NB4 (cell line): ENCODE results near the gene ACVR1.

Source experiments
- POLR2A ChIP-seq: IDR thresholded peaks from 2 replicates; pipeline ENCODE4 v1.6.1; 2011; ENCODE audit warnings: mild to moderate bottlenecking; ENCODE audit not compliant: insufficient read length; ENCODE audit errors: extremely low read depth
- TF ChIP-seq, protein P1 (sequence below): IDR thresholded peaks from one replicate; pipeline ENCODE4 v1.5.1; 2012; ENCODE audit warnings: low read depth, low read length

DNA sequence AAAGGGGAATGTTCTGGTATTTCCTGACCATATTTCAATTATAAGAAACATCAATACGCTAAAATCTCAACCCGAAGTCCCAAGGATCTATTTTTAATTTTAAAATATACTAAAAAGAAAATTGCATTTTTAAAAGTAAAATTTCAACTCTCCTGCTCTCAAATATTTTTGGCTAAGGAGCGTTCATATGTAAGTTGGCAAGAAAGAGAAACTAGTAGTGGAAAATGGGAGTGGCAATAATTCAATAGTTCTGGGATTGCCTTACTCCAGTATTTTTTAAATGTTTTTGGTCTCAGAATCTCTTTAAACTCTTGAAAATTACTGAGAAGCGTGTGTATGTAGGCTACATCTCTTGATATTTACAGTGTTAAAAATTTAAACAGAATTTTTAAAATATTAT is 72.7 kb downstream of the ACVR1 start:
- TF ChIP-seq, protein P1, sequence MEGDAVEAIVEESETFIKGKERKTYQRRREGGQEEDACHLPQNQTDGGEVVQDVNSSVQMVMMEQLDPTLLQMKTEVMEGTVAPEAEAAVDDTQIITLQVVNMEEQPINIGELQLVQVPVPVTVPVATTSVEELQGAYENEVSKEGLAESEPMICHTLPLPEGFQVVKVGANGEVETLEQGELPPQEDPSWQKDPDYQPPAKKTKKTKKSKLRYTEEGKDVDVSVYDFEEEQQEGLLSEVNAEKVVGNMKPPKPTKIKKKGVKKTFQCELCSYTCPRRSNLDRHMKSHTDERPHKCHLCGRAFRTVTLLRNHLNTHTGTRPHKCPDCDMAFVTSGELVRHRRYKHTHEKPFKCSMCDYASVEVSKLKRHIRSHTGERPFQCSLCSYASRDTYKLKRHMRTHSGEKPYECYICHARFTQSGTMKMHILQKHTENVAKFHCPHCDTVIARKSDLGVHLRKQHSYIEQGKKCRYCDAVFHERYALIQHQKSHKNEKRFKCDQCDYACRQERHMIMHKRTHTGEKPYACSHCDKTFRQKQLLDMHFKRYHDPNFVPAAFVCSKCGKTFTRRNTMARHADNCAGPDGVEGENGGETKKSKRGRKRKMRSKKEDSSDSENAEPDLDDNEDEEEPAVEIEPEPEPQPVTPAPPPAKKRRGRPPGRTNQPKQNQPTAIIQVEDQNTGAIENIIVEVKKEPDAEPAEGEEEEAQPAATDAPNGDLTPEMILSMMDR, result no peak
- no peak for TF ChIP-seq POLR2A
